GM18873 (cell line): Measurements from ENCODE around the gene GRIP2.

Experiments
- ATAC-seq: cut with Tn5 transposase; IDR thresholded peaks from one replicate; pipeline ENCODE4 v1.9.1; 2021; ENCODE audit warnings: mild to moderate bottlenecking, moderate library complexity, moderate number of reproducible peaks; ENCODE audit not compliant: unreplicated experiment, low FRiP score

The GRIP2 gene

DNA sequence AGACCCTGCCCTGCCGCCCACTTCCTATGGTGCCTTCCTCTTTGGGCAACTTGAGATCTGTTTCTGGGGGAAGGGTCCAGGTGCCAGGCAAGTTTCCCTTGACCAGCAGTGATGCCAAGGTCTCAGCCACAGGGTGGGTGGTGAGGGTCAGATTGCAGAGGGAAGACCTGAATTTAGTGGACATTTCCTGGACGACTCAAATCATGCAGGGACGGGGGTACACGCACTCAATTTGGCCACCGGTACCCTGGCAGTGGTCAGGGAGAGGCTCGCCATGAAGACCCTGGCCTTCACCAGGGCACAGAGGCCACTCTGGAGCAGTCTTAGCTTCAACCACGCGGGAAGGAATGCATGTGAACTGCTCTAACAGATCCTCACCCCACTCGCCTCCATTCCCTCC is 1.5 kb upstream of the GRIP2 start:
- no peak for ATAC-seq

DNA sequence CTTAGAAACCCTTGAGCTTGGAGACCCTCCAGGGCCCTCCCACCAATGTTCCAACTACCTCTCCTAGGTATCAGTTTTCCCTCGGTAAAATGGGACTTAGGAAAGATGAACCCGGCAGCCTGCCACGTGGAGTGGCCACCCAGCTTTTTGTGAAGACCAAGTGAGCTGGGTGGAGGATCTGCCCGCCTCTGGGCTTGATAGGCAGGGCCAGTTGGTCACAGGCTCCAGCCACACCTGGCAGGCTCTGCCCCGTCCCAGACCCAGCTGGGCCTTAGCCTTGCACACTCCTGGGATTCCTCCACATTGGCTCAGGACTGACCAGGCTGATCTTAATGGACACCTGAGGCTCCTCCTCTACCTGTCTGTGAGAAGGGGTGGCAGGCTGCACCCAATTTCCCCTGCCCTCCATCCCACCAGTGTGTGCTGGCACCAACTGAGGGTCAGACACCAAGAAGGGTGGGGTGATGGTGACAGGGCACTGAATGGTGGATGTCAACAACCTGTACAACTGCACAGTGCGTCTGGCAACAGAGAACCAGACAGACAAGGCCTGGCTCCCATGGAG is 761 bp upstream of the GRIP2 start:
- no peak for ATAC-seq

GRCh38 chr3:14539384-14539741 is 779 bp downstream of the GRIP2 start:
- no peak for ATAC-seq

GRCh38 chr3:14538451-14539088 is 1.6 kb downstream of the GRIP2 start:
- no peak for ATAC-seq

DNA sequence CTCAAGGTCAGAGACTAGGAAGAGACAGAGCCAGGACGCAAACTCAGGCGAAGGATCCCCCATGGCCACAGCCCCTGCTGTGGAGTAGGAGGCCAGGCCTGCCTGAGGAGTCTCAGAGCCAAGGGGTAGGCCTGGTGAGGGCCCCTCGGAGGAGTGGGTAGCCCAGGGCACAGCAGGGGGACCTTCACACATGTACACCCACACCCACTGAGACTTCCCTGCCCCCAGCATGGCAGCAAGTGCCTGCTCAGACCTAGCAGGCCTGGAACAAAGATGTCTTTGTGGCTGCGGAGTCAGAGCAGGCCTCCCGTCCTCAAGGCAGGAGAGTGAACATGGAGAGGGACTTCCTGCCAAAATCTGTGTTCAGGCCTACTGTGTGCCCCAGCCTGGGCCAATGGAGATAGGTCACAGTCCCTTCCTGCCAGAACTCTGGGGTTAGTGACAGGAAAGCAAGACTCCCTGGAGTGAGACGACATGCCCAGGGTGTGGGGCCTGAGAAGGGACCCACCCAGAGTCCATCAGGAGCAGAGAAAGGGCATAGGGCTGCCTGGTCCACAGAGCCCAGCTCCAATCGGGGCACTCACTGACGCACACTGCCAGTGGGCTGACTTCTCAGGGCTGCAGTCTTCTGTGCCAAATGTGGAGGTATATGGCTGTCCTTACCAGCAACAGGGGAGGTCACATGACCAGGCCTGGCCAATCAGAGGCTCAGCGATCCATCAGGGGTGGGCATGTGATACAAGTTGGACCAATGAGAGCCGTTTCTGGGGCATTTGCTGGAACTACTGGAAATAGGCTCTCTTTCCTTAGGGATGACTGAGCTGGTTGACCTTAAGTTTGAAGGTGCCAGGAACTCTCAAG is 2.3 kb downstream of the GRIP2 start:
- ATAC-seq, result no peak

DNA sequence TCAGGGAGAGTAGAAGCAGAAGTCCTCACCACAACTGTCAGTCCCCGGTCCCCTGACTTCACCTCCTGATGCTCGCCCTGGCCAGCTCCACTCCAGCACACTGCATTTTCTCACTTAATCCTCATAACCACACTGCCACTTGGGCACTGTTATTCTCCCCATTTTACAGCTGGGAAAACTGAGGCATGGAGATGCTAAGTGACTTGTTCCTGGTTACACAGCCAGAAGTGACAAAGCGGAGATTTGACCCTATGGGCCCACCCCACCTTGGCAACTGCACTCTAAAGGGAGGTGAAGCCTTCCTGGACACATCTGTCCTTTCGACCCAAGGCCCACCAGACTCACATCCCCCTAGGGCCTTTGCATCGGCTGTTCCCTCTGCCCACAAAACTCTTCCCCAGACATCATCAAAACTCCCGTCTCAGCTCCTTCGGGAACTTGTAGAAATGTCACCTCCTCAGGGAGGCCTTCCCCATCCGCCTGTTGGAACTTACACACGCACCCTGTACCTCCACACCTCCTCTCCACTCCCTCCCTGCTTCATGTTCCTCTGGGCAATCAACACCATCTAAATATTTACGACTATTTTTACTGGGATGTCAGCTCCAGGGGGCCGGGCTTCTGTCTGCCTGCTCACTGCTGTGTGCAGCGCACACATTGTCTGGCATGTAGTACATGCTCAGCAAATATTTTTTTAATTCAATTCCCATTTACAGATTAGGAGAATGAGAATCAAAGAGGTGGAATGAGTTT is 3.1 kb downstream of the GRIP2 start:
- no peak for ATAC-seq

DNA sequence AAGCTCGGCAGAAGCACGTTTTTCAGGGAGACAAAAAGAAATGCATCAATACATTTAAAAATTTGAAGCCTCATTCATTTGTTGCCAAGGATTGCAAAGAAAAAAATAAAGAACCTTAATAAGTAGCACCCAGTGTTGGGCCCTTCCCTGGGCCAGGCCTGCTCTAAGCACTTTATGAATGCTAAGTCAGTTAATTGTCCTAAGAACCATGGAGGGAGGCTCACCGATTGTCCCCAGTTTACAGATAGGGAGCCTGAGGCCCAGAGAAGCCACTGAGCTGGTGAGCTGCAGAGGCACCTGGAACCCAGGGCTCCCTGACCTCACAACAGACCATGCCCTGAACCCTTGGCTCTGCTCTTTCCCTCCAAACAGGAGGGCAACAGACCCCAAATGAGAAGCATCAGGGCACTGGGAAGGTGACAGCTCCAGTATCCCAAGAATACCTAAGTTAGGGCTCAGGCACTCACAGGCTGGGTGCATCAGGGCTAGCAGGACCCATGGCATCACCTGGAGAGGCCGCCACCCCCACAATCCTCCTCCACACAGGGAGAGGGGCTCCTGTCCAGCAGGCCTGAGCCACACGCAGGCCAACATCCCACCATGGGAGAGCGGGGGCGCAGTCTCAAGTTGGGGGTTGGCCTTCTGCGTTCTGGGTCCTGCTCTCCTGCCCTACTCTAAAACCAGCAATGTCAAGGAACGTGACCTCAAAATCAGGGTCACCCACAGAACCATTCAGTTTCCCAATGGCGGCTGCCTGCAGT is 3.9 kb downstream of the GRIP2 start:
- ATAC-seq, result no peak

GRCh38 chr3:14535616-14536015 is 4.5 kb downstream of the GRIP2 start:
- no peak for ATAC-seq

GRCh38 chr3:14534516-14535191 is 5.5 kb downstream of the GRIP2 start:
- no peak for ATAC-seq

GRCh38 chr3:14533457-14533958 is 6.6 kb downstream of the GRIP2 start:
- no peak for ATAC-seq

DNA sequence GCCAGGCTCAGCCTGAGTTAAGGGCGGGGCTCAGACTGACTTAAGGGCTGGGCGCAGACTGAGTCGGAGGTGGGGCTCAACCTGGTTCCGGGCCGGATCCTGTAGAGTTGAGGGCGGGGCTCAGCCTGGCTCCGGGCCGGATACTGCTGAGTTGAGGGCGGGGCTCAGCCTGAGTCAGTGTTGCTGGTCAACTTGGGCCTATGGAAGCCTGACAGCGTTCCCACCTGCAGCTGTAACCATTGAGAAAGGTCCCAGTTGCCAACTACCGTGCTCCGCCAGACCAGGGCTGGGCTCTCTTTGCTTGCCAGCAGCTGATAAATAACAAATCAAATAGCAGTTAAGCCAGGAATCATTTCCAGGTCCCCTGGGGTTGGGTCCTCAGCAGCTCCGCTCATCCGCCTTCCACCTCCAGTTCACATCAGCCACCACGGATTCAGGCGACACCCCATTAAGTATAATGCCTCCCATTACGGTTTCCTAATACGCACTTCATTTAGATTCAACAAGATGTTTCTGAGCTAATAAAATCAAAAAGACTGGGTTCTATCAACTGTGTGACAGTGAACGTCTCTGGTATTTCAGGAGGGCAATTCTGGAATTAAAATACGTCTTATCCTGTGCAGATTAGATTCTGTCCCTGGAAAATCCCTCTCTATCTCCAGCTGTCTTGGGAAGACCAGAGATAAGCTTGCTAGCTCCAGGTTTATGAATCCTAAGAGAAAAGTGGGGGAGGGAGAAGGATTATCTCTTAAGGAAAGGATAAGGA is 7.3 kb downstream of the GRIP2 start:
- ATAC-seq, result no peak

GRCh38 chr3:14531856-14532395 is 8.2 kb downstream of the GRIP2 start:
- ATAC-seq, result no peak

DNA sequence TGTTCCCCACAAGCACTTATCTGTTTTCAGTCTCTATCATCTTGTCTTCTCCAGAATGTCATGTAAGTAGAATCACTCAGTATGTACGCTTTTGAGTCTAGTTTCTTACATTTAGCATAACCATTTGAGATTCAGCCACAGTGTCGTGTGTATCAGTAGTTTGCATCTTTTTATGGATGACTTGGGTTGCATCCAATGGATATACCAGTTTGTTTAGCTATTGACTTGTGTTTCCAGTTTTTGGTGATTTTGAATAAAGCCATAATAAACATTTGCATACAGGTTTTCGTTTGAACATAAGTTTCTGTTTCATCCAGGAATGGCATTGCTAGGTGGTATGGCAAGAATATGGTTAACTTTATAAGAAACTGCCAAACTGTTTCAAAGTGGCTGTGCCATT is 12.1 kb downstream of the GRIP2 start:
- ATAC-seq, result no peak

DNA sequence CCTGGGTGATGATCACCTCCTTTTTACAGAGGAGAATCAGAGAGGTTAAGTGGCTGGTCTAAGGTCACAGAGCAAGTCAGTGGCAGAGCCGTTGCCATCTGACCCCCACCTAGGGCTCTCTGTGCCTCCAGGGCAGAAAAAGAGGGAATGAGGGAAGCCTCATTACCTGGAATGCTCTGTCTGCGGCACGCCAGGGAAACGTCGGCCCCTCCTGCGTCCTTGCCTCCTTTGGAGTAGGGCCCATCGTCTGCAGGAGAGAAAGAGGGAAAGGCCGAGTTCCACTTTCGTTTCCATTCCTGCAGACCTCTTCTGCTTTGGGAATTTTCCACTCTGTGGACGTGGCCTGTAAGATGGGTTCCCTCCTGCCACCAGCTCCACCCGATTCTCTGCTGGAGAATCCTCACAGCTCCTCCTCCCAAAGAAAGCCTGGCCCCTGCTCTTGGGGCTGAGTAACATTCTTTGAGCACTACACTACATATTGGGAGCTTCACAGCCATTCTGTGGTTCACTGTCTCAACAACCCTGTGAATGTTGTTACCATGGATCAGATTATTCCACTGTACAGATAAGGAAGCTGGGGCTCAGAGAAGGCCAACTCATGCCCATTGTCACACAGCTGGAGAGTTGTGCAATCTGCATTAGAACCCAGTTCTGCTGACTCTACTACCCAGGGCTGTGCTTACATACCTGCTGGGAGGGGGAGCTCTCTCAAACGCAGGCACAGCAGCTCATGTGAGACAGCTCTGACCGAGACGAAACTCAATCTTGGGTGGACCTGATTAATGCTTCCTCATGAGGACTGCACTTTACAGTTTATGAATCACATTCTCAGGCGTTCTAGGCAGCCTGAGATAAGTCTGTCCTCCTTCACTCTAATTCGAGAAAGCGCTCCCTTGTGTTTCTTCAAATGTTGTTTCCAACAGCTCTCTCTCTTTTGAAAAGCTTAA is 14.2 kb downstream of the GRIP2 start:
- no peak for ATAC-seq

GRCh38 chr3:14524920-14525660 is 15.1 kb downstream of the GRIP2 start:
- ATAC-seq, result no peak

- ATAC-seq, result no peak
These were observed 15.8 kb downstream of the GRIP2 start for GRCh38 chr3:14524311-14524711.

DNA sequence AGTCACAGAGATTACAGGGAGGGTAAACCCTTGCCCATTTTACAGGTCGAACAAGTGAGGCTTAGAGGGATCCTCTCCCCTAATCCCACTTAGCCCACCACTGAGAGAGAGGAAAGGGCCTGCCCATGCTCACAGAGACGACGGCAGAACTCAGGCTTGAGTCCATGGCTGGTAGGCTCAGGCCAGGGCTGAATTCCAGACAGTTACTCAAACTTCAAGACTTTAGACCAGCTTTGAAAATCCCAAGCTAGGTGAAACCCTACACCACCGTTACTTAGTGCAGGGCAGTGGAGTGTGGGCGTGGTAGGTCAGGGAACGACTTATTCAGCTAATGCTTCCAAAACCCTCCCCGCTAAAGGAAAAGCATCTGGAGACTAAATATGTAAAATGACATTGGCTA is 16.4 kb downstream of the GRIP2 start:
- ATAC-seq, result no peak
